Measurements from ENCODE around the gene DGKG.

The DGKG gene

DNA sequence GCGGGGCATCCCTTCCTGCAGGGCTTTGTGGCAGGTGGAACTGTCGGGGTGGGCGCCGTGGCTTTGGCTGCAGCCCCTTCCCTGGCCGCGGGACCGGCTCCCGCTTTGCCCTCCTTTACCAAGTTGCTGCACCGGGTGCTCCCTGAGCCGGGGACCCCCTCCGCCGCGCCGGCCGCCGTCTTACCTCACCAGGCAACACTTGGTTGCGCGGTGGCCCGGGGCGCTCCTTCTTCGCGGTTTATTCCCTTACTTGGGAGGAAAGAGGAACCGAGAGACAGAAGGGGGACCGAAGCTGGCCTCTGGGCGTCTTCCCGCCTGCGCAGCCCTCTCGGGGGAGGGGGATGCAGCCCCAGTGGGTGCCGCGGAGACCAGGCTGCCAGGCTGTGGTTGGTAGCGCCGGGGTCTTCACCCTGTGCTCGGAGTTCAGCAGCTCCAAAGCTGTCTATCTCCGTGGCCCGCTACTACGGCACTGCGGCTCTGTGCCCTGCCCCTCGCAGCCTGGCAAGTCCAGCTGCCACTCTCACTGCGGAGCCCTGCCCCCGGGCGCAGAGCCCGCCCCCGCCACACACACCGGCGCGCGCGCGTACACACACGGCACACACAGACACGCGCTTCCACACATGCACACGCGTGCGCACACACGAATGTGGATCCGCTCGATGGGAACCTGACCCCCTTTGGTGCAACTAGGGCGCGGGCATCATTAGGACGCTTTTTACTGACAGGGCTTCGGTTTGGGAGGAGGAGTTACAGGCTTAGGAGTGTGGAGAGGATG lies at the start of gene DGKG:
DGKG (minus strand) TSS at position 473 of the 775 bp plus-strand sequence. CDS start 41,775 bp downstream, outside the sequence.
- no peak for FAIRE-seq

- no peak for FAIRE-seq
Measured at GRCh38 chr3:186411089-186411488, 49.1 kb upstream of the DGKG start.

DNA sequence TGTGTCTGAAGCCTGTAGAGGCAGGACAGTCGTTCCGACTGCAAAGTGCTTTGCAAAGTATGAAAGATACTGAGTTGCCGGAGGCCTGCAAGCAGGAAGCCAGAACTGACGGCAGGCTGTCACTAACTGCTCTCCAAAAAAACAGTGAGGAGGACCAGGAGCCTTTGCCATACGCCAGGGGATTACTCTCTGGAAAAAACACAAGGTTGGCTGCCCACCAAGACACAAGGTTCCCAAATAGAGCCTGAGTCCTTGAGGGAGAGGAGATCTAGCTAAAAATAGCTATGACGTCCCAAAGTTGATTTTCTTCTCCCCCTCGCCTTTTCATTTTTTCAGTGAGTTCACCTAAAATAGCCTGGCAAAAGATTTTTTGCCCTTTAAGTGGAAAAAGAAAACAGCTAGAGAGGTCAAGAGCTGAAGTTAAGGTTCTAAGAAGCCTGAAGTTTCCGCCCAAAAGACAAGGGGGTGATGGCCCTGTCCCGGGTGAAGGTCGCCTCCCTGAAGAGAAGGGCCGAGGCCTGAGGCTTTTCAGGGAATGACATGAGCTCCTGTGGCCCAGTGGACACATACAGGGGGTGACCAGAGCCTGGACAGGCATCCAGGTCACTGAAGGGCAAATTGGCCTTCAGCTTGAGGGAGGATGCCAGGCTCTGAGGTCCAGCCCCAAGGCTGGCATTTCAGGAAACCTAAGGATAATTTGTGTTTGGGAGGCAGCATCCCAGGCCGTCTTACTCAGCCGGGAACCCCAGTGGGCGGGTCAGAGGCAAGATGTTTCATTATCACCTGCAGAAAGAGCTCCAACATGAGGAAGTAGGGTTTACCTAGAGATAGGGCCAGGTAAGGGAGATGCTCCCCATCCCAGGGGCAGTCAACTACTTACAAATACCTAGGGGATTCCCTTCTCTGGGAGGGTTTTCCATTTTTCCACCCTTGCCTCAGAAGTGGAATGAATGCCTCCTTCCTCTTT lies 44.9 kb upstream of the DGKG start:
- FAIRE-seq = no peak

DNA sequence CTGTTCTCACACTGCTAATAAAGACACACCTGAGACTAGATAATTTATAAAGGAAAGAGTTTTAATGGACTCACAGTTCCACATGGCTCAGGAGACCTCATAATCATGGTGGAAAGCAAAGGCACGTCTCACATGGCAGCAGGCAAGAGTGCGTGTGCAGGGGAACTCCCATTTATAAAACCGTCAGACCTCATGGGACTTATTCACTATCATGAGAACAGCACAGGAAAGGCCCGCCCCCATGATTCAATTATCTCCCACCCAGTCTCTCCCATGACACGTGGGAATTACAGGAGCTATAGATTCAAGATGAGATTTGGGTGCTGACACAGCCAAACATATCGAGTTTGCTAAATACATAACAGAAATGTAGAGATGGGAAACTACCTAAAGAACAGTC lies 39.5 kb upstream of the DGKG start:
- no peak for FAIRE-seq

- FAIRE-seq = no peak
Measured at GRCh38 chr3:186400662-186401061, 38.6 kb upstream of the DGKG start.

GRCh38 chr3:186400026-186400425 lies 38.0 kb upstream of the DGKG start:
- FAIRE-seq = no peak

GRCh38 chr3:186394566-186395217 lies 32.7 kb upstream of the DGKG start:
- FAIRE-seq = no peak

DNA sequence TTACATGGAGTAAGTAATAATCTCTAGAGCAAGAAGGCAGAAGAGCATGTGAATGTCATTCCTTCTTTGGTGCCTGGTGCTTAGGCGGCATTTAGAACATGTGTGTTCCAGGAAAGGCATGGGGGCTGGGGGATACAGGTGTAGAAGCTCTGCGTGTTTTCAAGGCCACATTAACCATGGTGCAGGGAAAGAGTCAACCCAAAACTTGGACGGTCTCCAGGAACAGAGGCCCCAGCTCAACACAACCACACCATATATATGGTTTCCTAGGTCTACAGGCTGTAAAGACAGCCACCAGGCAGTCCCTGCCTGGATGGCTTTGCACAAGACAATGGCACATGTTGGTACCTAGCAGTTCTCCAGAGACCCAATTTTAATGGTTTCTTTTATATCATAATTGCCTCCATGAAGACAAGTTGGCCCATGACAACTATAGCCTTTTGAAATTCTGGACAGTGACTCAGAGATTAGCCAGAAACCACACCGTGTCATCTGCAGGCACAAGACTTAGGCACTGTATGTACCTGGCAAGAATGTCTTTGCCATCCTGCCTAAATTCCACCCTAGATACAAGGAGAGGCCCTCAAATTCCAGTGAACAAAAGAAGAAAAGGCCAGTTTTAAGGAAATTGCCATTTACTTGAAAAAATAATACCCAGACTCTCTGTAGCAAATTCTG lies 25.0 kb upstream of the DGKG start:
- no peak for FAIRE-seq

DNA sequence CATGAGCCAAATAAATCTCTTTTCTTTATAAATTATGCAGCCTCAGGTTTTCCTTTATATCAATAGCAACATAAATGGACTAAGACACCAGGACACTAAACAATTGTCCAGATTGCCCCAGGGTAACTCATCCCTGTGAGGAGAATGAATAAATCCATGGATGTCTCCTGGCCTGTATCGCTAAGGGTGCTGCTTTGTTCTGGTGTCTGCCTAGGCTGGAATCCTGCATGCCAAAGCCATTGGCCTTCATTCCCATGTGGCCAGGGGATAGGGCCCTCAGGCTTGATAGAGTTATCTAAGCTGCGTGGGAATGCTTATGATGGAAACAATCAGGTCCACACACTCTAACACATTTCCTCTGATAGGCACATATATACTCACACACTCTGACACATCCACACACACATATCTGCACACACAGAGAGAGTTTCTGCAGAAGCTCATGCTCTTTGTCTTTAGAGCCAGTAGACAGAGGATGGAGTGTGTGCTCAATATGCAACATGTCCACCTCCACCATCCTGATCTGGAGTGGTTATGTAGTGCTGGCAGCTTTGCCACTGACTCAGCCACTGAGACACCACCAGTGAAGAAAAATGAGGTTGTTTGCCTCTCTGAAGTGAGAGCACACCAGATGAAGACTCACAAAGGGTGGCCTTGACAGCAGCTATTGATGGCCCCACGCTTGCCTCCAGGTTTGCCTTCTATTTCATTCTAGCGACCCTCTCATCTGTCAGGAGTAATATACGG lies 24.0 kb upstream of the DGKG start:
- FAIRE-seq = no peak

GRCh38 chr3:186383026-186383993 lies 21.3 kb upstream of the DGKG start:
- no peak for FAIRE-seq

DNA sequence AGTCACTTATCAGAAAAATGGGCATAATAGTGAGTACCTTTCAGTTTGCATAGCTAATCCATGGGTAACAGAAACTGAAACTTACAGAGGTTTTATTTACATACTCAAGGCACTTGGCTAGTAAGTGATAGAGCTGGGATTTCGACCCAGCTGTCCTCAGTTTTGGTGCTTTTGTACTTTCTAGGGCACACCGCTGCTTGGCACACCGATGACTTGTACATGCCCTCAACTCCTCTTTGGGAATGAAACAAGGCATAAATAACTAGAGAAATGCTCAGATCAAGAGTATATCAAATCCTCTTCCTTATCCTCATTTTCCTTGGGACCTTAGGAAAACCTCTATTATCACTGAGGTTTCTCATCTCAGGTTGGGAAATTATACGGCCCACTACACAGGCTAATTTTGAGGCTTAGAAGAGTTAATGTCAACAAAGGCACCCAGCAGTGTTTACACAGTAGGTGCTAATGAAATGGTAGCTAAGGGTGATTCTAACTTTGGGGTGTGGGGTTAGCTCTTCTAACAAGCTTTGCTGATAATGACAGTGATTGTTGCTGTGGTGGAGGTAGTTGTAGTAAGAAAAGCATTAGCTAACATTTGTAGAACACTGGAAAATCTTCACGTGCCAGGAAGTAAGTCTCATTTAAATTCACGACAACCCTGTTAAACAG lies 20.3 kb upstream of the DGKG start:
- peak; percentile 93 for FAIRE-seq

DNA sequence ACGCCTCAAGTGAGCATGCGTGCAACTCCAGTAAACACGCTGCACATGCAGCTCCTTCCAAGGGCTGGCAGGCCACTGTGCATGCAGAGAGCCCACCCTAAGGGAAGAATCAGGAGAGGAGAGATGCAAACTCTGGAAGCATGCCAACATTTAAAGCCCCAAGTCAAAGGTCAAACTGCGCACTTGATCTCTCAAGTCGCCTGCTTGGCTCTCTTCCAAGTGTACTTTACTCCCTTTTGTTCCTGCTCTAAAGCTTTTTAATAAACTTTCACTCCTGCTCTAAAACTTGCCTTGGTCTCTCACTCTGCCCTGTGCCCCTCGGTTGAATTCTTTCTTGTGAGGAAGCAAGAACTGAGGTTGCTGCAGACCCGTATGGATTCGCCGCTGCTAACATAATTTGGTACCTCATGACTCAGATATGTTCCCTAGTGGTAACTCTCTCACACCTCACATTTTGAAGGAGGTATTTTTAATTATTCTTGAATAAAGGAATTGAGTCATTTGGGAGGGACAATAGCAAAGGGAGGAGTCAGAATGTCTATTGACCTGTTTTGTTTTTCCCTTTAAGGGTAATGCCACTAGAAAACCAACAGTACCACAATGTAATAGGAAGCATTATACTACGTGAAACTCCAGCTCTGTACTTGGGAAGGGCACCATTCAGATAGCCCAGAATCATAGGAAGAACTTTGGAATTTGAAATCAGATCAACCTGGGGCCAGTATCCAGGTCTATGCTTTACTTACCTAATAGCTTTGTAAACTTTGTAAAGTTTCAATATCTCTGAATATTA lies 19.6 kb upstream of the DGKG start:
- FAIRE-seq = no peak

DNA sequence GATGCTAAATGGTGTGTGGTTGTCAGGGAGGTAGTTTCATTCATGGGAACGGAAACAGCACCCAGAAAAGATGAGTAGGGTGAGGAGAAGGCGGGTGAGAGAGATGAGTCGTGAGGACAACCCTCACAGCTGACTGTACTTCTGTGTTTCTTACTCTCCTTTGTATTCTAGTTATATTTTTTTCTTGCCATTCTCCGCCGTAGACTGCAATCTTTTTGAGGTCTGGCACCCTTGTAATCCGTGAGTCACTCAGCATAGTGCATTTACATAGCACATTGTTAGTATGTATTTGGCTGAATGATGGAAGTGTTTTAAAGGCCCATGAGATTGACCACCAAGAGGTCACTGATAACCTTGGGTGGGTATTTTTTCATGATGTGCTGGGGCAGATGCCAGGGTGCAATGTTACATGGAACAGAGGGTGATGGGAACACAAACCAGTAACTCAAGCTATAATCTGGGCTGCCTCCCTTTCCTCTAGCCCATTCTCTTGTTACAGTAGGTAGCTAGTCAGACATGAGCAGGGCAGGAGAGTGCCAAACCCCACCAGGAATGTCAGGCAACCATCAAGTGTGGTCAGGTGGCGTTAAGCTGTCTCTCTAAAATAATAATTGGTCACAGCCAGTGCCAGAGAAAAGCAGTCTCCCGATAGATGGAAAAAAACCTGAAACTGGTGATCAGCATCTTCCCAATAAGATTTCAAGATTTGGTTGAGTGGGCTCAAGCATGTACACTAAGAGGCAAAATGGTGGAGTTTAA lies 18.8 kb upstream of the DGKG start:
- no peak for FAIRE-seq

- FAIRE-seq = no peak
Measured at GRCh38 chr3:186375443-186375842, 13.4 kb upstream of the DGKG start.

- FAIRE-seq = no peak
Measured at GRCh38 chr3:186374376-186374775, 12.3 kb upstream of the DGKG start.

- FAIRE-seq = no peak
Measured at GRCh38 chr3:186369217-186369616, 7.2 kb upstream of the DGKG start.

DNA sequence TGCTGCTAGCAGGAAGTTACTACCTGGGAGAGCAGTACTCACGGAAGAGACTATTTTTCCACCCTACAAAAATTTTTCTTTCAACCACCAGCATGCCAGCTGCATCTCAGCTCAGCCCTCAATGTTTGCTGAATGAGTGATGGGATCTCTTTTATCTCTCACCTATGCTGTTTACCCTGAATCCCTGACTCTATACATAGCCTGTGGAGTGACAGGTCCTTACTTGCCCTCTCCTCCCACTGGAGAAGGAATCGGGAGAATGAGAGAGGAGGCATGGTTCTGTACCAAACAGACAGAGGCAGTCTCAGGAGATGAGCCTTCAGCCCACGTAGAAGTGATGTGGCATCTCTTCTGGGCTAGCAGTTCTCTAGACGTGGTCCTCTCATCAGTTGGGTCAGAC lies 6.7 kb upstream of the DGKG start:
- FAIRE-seq = no peak

DNA sequence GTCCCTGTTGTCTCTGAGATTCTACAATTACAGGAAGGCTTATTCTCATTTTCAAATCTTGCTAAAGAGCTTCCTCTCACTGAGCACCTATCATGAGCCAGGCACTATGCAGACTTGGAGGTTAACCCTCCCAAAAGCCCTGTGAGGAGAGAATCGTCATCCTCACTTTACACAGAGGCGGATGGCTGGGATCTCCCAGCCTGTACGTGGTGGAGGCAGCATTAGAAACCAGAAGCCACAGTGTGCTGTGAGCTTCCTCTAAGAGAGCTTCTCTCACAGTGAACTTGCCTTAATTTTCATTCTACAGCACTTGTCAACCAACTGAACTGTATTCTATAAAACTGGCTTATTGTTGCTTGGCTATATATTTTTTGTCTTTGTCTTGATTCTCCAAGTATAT lies 6.1 kb upstream of the DGKG start:
- FAIRE-seq = no peak

DNA sequence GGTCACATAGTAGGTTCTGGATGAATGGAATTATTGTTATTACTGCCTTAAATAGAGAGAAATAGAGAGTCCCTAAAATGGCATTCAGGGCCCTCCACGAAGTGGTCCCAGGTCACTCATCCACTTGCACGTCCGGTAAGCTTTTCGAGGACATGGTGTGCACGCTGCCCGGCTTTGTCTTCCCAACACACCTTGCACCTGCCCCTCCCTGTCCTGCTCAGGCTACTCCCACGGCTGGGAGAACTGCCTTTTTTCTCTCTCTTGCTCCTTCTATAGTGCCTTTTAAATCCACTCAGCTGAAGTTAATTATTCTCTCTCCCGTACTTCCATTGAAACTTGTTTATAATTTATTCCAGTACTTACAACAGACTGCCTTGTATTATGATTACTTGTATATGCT lies 5.6 kb upstream of the DGKG start:
- FAIRE-seq = no peak

Data from islet of Langerhans (tissue), 1 donor.